ENCODE data around the gene OBSCN.

Gene OBSCN

GRCh38 chr1:228403231-228403631 is 195.4 kb downstream of the OBSCN start:
- no peak for DNase-seq (ENCODE audit: low read depth)

DNA sequence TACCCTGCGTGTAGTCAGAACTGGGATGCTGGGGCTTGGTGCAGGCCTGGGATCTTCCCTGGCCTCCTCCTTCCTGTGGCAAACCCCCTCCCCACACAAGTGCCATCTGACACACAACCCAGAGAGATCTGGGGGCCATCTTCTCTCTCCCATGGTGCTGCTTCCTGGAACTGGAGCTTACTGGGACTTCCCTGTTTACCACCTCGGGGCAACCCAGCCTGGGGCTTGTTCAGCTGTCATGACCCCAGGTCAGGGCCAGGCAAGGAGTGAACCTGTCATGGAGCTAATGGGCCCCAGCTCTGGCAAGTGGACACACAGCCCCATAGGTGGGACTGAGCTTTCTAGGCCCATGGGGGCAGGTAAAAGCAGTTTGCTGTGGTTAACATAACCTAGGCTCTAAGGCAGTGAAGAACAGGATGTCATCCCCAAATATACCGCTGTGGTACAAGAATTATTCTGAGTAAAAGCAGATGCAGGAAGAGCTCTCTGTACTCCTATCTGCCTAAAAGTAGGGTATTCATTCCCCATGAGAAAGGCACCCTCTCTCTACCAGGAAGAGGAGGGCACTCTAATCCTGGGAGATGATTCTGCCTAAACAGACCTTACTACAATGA is 196.4 kb downstream of the OBSCN start:
- no peak for DNase-seq (ENCODE audit: low read depth)

DNA sequence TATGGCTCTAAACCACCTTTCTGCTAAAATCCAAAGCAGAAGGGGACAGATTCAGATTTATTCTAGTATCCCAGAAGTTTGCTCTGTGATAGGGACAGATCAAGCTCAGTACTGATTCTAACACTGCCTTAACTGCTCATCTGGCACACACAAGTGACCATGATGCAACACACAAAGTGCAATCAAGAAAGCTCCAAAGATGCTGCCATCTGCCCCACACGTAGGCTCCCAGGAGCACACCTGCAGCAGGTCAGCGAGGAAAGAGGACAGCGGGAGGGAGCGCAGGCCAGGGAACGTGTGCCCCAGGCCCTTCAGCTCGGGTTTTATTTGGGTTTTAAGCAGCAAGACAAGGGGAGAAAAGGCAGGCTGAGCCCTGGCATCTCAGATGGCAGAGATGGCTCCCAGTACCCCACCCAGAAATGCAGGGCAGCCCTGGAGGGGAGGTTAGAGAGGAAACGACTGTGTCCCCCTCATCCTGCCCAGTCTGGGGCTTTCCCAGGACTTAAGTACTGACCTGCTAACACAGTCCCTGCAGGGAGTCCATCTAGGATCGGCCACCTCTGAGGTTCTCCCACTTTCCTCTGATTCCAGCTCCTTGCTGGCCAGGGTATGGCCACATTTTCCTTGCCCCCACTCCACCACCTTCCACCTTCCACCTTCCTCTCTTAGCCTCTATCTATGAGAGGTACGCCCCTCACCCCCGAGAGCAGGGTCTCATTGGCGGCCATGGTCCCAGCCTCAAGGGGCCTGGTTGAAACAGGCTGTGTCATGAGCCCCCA is 197.5 kb downstream of the OBSCN start:
- DNase-seq (ENCODE audit: low read depth) = no peak

- no peak for DNase-seq (ENCODE audit: low read depth)
These were observed 198.1 kb downstream of the OBSCN start for GRCh38 chr1:228405979-228406228.

GRCh38 chr1:228407106-228408040 is 199.5 kb downstream of the OBSCN start:
- DNase-seq (ENCODE audit: low read depth) = no peak

DNA sequence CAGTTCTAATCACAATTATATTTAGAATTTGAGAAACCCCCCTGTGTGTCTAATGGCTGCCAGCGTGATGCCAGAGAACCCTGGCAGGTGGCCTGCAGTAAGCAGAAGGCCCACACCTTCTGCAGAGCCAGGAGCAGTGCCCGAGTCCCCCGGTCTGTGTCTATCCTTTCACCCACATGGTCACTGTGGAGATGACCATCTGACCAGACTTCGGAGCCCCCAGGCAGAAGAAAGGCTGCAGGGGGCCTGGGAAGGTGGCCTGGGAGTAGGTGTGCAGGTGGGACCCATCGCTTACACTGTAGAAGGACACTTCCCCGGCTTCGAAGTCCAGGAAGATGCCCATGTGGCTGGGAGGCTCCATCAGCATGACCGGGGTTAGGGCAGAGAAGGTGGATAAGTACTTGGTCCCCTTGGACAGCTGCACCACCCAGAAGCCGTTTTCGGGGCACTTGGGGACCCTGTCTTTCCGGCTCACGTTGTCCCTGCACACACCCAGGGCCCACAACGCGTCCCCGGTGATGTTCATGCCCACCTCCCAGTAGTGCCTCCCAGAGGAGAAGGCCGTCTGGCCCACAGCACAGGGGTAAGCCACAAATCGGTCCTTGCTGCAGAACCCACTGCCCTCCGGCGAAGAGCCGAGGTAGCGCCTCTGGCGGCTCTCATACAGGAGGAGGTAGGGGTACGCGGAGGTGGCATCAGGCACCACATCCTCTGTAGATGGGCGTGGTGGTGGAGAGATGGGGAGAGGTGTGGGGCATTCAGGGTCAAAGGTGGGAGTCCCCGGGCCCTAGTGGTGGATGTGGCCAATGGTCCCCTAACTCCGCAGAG is 200.4 kb downstream of the OBSCN start:
- DNase-seq (ENCODE audit: low read depth) = no peak

DNA sequence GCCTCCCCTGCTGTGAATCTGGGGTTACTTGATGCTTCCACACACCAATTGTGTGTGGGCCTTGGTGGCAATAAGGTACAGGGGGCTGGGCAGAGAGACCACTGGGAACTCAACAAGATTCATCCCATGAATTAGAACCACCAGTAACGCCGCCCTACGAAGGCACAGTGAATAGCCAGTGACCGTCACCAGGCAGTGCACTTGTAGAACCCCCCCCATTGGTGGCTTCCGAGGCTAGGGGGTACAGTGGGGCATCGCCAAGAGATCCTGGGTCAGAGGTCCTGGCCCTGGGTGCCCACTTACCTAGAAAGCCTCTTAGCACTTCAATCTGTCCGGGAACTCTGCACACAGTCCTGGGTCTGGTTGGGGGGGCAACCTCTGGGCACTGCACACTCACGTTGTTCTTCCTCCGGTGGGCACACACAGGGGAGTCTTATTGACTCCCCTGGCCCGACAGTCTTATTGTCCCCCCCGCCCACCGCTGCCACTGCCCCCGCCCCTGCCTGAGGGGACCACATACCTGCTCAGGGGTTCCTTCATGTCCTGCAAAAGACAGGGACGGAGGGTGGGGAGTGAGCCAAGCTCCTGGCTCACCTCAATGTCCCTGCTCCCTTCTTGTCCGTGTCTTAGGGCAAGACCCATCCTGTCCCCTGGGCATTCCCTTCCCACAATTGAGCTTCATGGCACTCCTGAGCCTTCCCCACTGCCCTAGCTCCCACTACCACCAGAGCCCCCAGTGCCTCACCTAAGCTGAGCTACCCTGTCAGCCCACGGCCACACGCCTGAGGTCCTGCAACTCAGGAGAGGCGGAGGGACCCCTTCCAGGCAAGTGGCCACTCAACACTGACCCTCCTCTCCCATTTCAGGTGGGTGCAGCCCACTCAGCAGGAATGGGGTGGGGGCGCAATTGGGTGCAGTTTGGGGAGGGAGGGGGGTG is 201.3 kb downstream of the OBSCN start:
- no peak for DNase-seq (ENCODE audit: low read depth)

GRCh38 chr1:228410015-228410414 is 202.2 kb downstream of the OBSCN start:
- no peak for DNase-seq (ENCODE audit: low read depth)

GRCh38 chr1:228410671-228411070 is 202.8 kb downstream of the OBSCN start:
- DNase-seq (ENCODE audit: low read depth) = no peak

DNA sequence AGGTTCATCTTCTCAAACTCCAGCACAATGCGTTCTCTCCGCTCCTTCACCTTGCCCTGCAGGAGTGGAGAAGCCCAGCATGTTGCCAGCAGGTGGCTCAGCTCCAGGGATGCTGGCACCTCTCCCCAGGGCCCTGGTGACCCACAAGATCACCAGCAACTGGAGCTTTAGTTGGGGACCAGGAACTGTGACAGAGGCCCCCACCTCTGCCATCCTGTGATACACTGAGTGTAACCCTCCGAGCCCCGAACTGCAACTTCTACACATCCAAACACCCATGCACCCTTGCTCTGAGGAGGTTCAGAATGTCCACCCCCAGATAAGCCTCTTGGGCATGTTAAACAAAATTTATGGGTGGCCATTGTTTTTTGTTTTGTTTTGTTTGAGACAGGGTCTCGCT is 203.3 kb downstream of the OBSCN start:
- DNase-seq (ENCODE audit: low read depth) = no peak

DNA sequence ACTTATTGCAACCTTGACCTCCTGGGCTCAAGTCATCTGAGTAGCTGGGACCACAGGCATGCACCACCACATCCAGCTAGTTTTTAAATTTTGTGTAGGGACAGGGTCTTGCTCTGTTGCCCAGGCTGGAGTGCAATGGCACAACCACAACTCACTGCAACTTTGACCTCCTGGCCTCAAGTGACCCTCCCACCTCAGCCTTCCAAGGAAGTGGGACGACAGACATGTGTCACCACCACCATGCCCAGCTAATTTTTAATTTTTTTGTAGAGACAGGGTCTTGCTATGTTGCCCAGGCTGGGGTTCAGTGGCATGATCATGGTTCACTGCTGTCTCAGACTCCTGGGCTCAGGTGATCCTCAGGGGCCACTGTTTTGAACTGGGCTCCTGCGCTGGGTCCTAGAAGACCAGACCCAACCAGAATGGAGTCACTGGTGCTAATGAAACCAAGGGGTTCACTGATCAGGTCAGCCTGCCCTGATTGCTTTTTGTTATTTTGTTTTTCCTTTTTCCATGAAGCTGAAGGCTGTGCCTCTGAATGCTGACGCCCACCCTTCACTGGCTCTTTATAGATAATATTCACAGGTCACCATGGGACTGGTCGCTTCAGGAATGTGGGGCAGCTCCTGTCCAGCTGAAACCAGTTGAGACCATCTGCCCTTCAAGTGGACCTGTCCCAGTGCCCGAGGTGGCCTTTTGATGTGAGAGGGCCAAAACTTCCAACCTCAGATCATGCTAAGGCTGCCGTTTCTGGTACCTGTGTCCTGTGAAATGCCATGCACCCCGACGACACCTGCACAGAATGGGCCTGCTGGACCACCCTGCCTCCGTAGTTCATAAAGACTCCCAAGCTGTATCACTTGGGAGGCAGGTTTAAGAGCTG is 203.9 kb downstream of the OBSCN start:
- no peak for DNase-seq (ENCODE audit: low read depth)

- DNase-seq (ENCODE audit: low read depth) = no peak
These were observed 205.6 kb downstream of the OBSCN start for GRCh38 chr1:228413241-228414010.

GRCh38 chr1:228414511-228415211 is 206.8 kb downstream of the OBSCN start:
- DNase-seq (ENCODE audit: low read depth) = no peak

DNA sequence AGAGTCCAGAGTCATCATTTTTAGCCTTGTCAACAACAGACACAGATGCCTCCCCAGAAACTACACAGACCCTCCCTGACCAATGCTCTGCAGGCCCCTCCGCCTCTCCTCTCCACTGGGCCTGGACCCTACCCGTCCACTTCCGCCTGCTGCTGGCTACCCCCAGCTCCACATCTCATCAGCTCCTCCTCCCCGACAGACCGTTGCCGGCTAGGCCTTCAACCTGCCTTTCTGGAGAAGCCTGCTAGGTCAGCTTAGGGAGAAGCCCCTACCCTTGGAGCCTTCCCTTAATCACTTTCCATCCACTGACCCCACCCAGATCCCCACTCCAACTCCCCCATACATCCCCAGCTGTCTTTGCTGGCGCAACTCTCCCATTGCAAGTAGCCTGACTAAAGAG is 207.4 kb downstream of the OBSCN start:
- no peak for DNase-seq (ENCODE audit: low read depth)

- no peak for DNase-seq (ENCODE audit: low read depth)
These were observed 208.0 kb downstream of the OBSCN start for GRCh38 chr1:228415853-228416216.

DNA sequence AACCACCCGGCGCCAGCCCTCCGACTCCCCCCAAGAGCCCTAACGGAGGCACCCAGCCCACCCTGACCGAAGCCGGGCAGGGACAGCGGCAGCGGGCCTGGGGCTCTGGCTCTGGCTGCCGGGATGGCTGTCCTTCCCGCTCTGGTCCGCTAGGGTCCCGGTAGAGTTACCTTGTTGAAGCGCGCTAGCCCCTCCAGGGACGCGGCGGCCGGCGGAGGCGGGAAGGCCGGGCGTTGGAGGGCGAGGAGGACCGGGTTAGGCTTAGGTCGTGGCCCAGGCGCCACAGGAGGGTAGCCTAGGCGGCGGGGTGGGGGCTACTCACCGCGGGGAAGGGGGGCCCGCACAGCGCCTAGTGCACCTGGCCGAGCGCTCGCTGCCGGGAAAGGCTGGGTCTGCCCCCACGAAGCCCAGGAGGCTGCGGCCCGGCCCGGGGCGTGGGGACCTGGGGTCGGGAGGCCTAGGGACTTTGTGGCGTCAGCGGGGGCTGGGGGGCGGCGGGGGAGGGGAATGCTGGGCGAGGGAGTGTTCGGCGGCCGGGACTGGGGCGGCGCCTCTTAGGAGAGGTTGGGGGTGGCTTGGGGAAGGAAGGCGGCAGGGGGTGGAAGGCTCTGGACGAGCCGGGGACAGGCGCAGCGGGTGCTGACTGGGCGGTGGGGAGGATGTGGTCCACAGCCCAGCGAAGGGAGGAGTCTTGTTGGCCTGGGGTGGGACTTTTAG is 208.5 kb downstream of the OBSCN start, which contains the start of gene TRIM17:
Gene TRIM17 (minus strand): TSS at position 645 of the 717 bp plus-strand sequence. CDS start 1,789 bp downstream, outside the sequence.
- peak; percentile 27 for DNase-seq (ENCODE audit: low read depth)

DNA sequence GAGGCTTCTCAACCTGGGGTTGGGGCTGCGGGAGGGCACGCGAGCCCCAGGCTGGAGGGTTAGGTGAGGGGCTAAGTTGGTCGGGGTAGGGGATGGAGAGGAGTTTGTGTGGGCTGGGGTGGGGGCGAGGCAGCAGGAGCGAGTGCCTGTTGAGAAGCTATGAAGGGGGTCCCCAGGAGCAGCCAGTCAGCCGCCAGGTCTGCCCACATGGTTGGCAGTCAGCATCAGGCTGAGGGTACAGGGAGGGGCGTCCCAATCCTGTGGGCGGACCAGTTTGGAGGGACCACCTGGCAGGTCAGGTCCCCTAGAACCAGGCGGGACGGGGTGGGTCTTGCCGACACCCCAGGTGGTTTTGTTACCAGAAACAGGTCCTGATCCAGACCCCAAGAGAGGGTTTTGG is 209.2 kb downstream of the OBSCN start:
- no peak for DNase-seq (ENCODE audit: low read depth)
